HG03460 (cell line): ENCODE measurements around the gene AFAP1L1.

ENCODE experiments used
- ATAC-seq: cut with Tn5 transposase; IDR thresholded peaks from one replicate; pipeline ENCODE4 v1.9.1; 2021; ENCODE audit not compliant: unreplicated experiment

Gene AFAP1L1

GRCh38 chr5:149344151-149344550 is 72.5 kb downstream of the AFAP1L1 start:
- no peak for ATAC-seq

GRCh38 chr5:149345147-149345891 is 73.7 kb downstream of the AFAP1L1 start, which contains the start of gene GRPEL2:
Gene GRPEL2 (plus strand): TSS chr5:149345499. CDS start chr5:149345540, 41 bp downstream.
- ATAC-seq, result peak; percentile 96

GRCh38 chr5:149345892-149346222 is 74.2 kb downstream of the AFAP1L1 start:
- ATAC-seq, result peak; percentile 5

- no peak for ATAC-seq
Observed at GRCh38 chr5:149348518-149348917, 76.9 kb downstream of the AFAP1L1 start.

GRCh38 chr5:149349382-149349781 is 77.7 kb downstream of the AFAP1L1 start:
- ATAC-seq, result no peak

GRCh38 chr5:149352169-149352568 is 80.5 kb downstream of the AFAP1L1 start:
- no peak for ATAC-seq

GRCh38 chr5:149353911-149354310 is 82.3 kb downstream of the AFAP1L1 start:
- no peak for ATAC-seq

GRCh38 chr5:149355688-149356087 is 84.0 kb downstream of the AFAP1L1 start:
- ATAC-seq, result no peak

- ATAC-seq, result no peak
Observed at GRCh38 chr5:149356391-149356790, 84.7 kb downstream of the AFAP1L1 start.

- peak; percentile 99 for ATAC-seq
Observed at GRCh38 chr5:149357370-149358293, 86.0 kb downstream of the AFAP1L1 start, which contains the start of gene PCYOX1L. Gene PCYOX1L (plus strand): TSS chr5:149358046. CDS start chr5:149358069, 23 bp downstream.

GRCh38 chr5:149358294-149358651 is 86.6 kb downstream of the AFAP1L1 start:
- ATAC-seq, result peak; percentile 17

- no peak for ATAC-seq
Observed at GRCh38 chr5:149358868-149359495, 87.3 kb downstream of the AFAP1L1 start.

- ATAC-seq, result no peak
Observed at GRCh38 chr5:149360272-149360671, 88.6 kb downstream of the AFAP1L1 start.

- ATAC-seq, result no peak
Observed at GRCh38 chr5:149362541-149362940, 90.9 kb downstream of the AFAP1L1 start.

GRCh38 chr5:149363358-149363757 is 91.7 kb downstream of the AFAP1L1 start:
- no peak for ATAC-seq

- no peak for ATAC-seq
Observed at GRCh38 chr5:149363936-149364335, 92.3 kb downstream of the AFAP1L1 start.

- no peak for ATAC-seq
Observed at GRCh38 chr5:149364719-149365118, 93.1 kb downstream of the AFAP1L1 start.

GRCh38 chr5:149365418-149365817 is 93.8 kb downstream of the AFAP1L1 start:
- ATAC-seq, result no peak

- no peak for ATAC-seq
Observed at GRCh38 chr5:149366169-149366729, 94.6 kb downstream of the AFAP1L1 start.

GRCh38 chr5:149367249-149367971 is 95.8 kb downstream of the AFAP1L1 start:
- peak; percentile 71 for ATAC-seq
